ENCODE results near the gene DOK5. TPM values are rescaled to one million over a fixed set of nuclear protein-coding genes. Genes with fewer than 3 reads are reported as not detected.

DOK5 gene
- polyA plus RNA-seq, 4 donors = 0.71 to 1.9 (median 1.1) TPM; not detected in 1

- no peaks in the 10 kb centered on the region for H3K36me3 ChIP-seq (ENCODE audit: control insufficient read depth in 3 of 3, insufficient read depth in 2 of 3, low read depth in 1 of 3, low read length in 3 of 3)
- H3K4me1 ChIP-seq (ENCODE audit: control insufficient read depth in 3 of 3, insufficient read depth in 2 of 3, low read depth in 1 of 3, low read length in 2 of 3) = no peaks in the 10 kb centered on the region
- DNase-seq = no peak
- no peaks in the 10 kb centered on the region for H3K27me3 ChIP-seq (ENCODE audit: control insufficient read depth in 3 of 3, insufficient read depth in 3 of 3, low read length in 3 of 3)
- 73 to 87% (median 75%) methylated on average over 1 of the region's 1 CpG for WGBS, 3 donors
- FAIRE-seq = no peak
- H3K9me3 ChIP-seq (ENCODE audit: control insufficient read depth in 2 of 2, insufficient read depth in 1 of 2, low read depth in 1 of 2, low read length in 1 of 2) = no peaks in the 10 kb centered on the region
- no peak overlapping the region for H3K27ac ChIP-seq (ENCODE audit: low read depth in 1 of 3, low read length in 2 of 3)
- no peak overlapping the region for H3K4me3 ChIP-seq (ENCODE audit: low read depth in 1 of 3, low read length in 3 of 3)
Observed at GRCh38 chr20:54565255-54565654, 89.9 kb downstream of the DOK5 start.

DNA sequence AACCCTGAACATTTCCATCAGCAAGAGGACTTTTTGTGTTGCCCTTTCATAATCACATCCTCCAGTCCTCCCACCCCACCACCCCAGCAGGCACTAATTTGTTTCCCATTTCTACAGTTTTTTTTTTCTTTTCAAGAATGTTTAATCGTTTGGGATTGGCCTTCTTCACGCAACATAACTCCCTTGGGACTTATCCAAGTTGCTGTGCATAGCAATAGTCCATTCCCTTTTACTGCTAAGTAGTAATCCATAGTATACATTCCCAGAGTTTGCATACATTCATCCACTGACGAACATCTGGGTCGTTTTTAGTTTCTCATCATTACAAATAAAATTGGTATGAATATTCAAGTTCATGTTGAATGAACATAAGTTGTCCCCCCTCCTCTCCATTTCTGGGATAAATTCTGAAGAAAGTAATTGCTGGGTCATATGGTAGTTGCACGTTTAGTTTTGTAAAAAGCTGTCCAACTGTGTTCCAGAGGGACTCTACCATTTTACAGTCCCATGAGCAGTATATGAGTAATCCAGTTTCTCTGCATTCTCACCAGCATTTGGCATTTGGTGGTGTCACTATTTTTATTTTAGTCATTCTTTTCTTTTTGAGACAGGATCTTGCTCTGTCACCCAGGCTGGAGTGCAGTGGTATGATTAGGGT, 90.8 kb downstream of the DOK5 start:
- no peak overlapping the region for H3K27ac ChIP-seq (ENCODE audit: low read depth in 1 of 3, low read length in 2 of 3)
- H3K4me3 ChIP-seq (ENCODE audit: low read depth in 1 of 3, low read length in 3 of 3) = no peak overlapping the region
- WGBS, 3 donors = 67 to 74% (median 71%) methylated on average over 5 of the region's 5 CpGs
- H3K27me3 ChIP-seq (ENCODE audit: control insufficient read depth in 3 of 3, insufficient read depth in 3 of 3, low read length in 3 of 3) = no peaks in the 10 kb centered on the region
- no peak for FAIRE-seq
- no peak for DNase-seq
- no peaks in the 10 kb centered on the region for H3K9me3 ChIP-seq (ENCODE audit: control insufficient read depth in 2 of 2, insufficient read depth in 1 of 2, low read depth in 1 of 2, low read length in 1 of 2)
- no peaks in the 10 kb centered on the region for H3K4me1 ChIP-seq (ENCODE audit: control insufficient read depth in 3 of 3, insufficient read depth in 2 of 3, low read depth in 1 of 3, low read length in 2 of 3)
- no peaks in the 10 kb centered on the region for H3K36me3 ChIP-seq (ENCODE audit: control insufficient read depth in 3 of 3, insufficient read depth in 2 of 3, low read depth in 1 of 3, low read length in 3 of 3)

DNA sequence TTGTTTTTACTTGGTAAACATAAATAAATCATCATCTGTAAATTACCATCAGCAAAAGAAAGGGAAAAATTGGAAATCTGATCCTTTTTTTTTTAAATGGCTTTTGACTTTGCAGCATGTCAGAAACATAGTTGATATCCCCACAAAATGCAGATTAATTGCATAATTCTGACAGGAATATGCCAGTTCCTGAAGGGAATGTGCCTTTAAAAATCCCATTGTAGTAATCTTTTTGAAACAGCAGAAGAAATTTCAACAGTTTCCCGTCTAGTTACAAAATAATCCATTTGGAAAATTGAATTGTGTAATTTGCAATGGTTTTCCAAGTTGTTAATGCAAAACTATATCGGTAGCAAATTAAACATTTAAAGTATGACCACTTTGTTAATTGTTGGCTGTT, 95.2 kb downstream of the DOK5 start:
- no peaks in the 10 kb centered on the region for H3K36me3 ChIP-seq (ENCODE audit: control insufficient read depth in 3 of 3, insufficient read depth in 2 of 3, low read depth in 1 of 3, low read length in 3 of 3)
- H3K27me3 ChIP-seq (ENCODE audit: control insufficient read depth in 3 of 3, insufficient read depth in 3 of 3, low read length in 3 of 3) = no peaks in the 10 kb centered on the region
- H3K27ac ChIP-seq (ENCODE audit: low read depth in 1 of 3, low read length in 2 of 3) = no peak overlapping the region
- WGBS, 3 donors = 60 to 70% (median 68%) methylated on average over 2 of the region's 2 CpGs
- no peak for DNase-seq
- FAIRE-seq = no peak
- no peaks in the 10 kb centered on the region for H3K9me3 ChIP-seq (ENCODE audit: control insufficient read depth in 2 of 2, insufficient read depth in 1 of 2, low read depth in 1 of 2, low read length in 1 of 2)
- H3K4me1 ChIP-seq (ENCODE audit: control insufficient read depth in 3 of 3, insufficient read depth in 2 of 3, low read depth in 1 of 3, low read length in 2 of 3) = no peaks in the 10 kb centered on the region
- H3K4me3 ChIP-seq (ENCODE audit: low read depth in 1 of 3, low read length in 3 of 3) = no peak overlapping the region

DNA sequence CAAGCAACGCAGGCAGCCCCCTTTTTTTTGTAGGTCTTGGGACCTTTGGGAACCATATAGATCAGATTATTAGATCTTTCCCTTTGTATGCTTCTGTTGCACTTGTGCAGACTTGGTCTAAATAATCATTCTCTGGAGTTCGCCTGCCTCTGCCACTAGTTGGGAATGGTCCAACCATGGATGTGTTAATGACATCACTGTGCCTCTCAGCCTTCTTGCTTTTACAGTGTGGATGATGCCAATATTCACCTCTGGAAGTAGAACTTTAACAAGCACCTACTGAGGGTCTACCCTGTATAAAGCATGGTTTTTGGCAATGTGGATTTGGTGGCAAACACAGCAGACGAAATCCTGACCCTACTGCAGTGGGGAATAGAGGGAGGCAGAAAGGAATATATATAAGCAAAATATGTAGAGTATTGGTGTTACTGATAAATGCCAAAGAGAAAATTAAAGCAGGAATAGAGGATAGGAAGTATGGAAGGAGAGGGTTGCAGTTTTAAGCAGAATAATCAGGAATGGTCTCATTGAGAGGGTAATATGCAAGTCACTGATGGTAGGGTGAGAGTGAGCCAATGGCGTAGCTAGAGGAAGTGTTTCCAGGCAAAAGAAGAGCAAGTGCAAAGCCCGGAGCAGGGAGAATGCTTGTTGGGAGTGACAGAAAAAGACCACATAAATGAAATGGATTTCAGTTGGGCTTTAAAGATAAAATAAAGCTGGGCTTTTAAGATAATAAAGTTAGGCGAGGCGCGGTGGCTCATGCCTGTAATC, 97.5 kb downstream of the DOK5 start:
- DNase-seq (no peak), FAIRE-seq (no peak)
- no peaks in the 10 kb centered on the region for H3K4me1 ChIP-seq (ENCODE audit: control insufficient read depth in 3 of 3, insufficient read depth in 2 of 3, low read depth in 1 of 3, low read length in 2 of 3)
- whole genome bisulfite sequencing, 3 donors = 84 to 88% (median 84%) methylated on average over 8 of the region's 8 CpGs
- H3K27me3 ChIP-seq (ENCODE audit: control insufficient read depth in 3 of 3, insufficient read depth in 3 of 3, low read length in 3 of 3) = no peaks in the 10 kb centered on the region
- H3K27ac ChIP-seq (ENCODE audit: low read depth in 1 of 3, low read length in 2 of 3) = no peak overlapping the region
- H3K4me3 ChIP-seq (ENCODE audit: low read depth in 1 of 3, low read length in 3 of 3) = no peak overlapping the region
- H3K36me3 ChIP-seq (ENCODE audit: control insufficient read depth in 3 of 3, insufficient read depth in 2 of 3, low read depth in 1 of 3, low read length in 3 of 3) = no peaks in the 10 kb centered on the region
- H3K9me3 ChIP-seq (ENCODE audit: control insufficient read depth in 2 of 2, insufficient read depth in 1 of 2, low read depth in 1 of 2, low read length in 1 of 2) = no peaks in the 10 kb centered on the region

DNA sequence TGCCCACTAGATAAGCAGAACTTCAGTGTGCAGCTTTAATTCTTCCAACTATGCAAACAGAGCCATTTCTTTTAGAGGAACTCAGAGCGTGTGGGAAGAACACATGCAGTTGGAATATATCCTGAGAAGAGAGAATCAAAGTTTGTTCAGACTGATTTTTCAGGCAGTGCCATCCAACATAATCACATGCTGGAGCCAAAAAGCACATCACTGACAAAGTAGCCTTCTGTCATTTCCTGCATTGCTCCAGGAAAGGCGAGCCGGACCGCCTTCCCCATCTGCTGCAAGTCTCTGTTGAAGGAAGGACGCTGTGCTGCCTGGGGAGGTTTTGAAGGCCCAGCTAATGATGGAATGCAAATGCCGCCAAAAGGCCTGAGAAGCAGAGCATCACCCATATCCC, 98.4 kb downstream of the DOK5 start:
- WGBS, 3 donors = 64 to 91% (median 69%) methylated on average over 6 of the region's 6 CpGs
- Histone ChIP-seq H3K9me3 (ENCODE audit: control insufficient read depth in 2 of 2, insufficient read depth in 1 of 2, low read depth in 1 of 2, low read length in 1 of 2) (no peaks in the 10 kb centered on the region), H3K4me1 (ENCODE audit: control insufficient read depth in 3 of 3, insufficient read depth in 2 of 3, low read depth in 1 of 3, low read length in 2 of 3) (no peaks in the 10 kb centered on the region), H3K27ac (ENCODE audit: low read depth in 1 of 3, low read length in 2 of 3) (no peak overlapping the region), H3K36me3 (ENCODE audit: control insufficient read depth in 3 of 3, insufficient read depth in 2 of 3, low read depth in 1 of 3, low read length in 3 of 3) (no peaks in the 10 kb centered on the region), H3K4me3 (ENCODE audit: low read depth in 1 of 3, low read length in 3 of 3) (no peak overlapping the region), H3K27me3 (ENCODE audit: control insufficient read depth in 3 of 3, insufficient read depth in 3 of 3, low read length in 3 of 3) (no peaks in the 10 kb centered on the region)
- FAIRE-seq (no peak), DNase-seq (no peak)

DNA sequence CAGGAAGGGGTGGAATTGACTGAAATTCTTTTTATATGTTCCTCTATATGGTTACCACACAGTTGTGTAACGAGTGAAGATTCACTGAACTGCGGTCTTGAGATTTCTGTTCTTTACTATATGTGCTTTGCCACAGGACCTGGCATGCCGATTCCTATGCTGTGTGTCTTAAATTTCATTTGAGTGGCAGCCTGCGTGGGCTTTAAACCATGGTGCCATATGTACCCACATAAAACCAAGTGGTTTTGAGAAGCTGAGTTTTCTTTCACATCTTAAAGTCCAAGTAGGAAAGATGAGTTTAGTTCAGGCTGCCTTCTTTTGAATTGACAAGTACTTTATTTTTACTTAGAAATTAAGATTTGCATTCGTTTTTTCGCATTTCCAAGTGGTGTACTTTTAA, 101.1 kb downstream of the DOK5 start:
- Histone ChIP-seq H3K4me1 (ENCODE audit: control insufficient read depth in 3 of 3, insufficient read depth in 2 of 3, low read depth in 1 of 3, low read length in 2 of 3) (no peaks in the 10 kb centered on the region), H3K27ac (ENCODE audit: low read depth in 1 of 3, low read length in 2 of 3) (no peak overlapping the region), H3K36me3 (ENCODE audit: control insufficient read depth in 3 of 3, insufficient read depth in 2 of 3, low read depth in 1 of 3, low read length in 3 of 3) (no peaks in the 10 kb centered on the region), H3K4me3 (ENCODE audit: low read depth in 1 of 3, low read length in 3 of 3) (no peak overlapping the region), H3K27me3 (ENCODE audit: control insufficient read depth in 3 of 3, insufficient read depth in 3 of 3, low read length in 3 of 3) (no peaks in the 10 kb centered on the region), H3K9me3 (ENCODE audit: control insufficient read depth in 2 of 2, insufficient read depth in 1 of 2, low read depth in 1 of 2, low read length in 1 of 2) (no peaks in the 10 kb centered on the region)
- WGBS, 3 donors = 84 to 88% (median 87%) methylated on average over 6 of the region's 6 CpGs
- FAIRE-seq (no peak), DNase-seq (no peak)

GRCh38 chr20:54577637-54578036, 102.2 kb downstream of the DOK5 start:
- Histone ChIP-seq H3K4me3 (ENCODE audit: low read depth in 1 of 3, low read length in 3 of 3) (no peak overlapping the region), H3K36me3 (ENCODE audit: control insufficient read depth in 3 of 3, insufficient read depth in 2 of 3, low read depth in 1 of 3, low read length in 3 of 3) (no peaks in the 10 kb centered on the region), H3K27me3 (ENCODE audit: control insufficient read depth in 3 of 3, insufficient read depth in 3 of 3, low read length in 3 of 3) (no peaks in the 10 kb centered on the region), H3K27ac (ENCODE audit: low read depth in 1 of 3, low read length in 2 of 3) (no peak overlapping the region), H3K4me1 (ENCODE audit: control insufficient read depth in 3 of 3, insufficient read depth in 2 of 3, low read depth in 1 of 3, low read length in 2 of 3) (no peaks in the 10 kb centered on the region), H3K9me3 (ENCODE audit: control insufficient read depth in 2 of 2, insufficient read depth in 1 of 2, low read depth in 1 of 2, low read length in 1 of 2) (no peaks in the 10 kb centered on the region)
- no peak for DNase-seq
- FAIRE-seq = no peak

DNA sequence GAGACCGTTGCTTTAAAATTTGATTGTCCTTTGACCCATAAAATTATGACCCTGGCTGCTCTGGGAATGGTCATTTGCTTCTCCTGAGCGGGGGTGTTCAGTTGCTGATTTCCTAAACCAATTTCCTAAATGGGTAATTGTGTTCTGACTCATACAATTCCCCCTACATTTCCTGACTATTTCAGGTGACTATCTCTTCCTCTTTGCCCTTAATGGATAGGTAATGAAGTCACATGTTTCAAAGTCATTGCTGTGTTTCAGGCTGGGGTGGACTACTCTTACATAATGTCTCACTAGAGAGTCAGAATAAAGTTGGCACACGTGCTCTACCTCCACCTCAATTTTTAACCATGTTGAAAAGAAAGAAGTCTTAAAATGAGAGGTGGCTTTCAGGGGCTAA, 109.8 kb downstream of the DOK5 start:
- DNase-seq = no peak
- no peak overlapping the region for H3K4me3 ChIP-seq (ENCODE audit: low read depth in 1 of 3, low read length in 3 of 3)
- no peaks in the 10 kb centered on the region for H3K27me3 ChIP-seq (ENCODE audit: control insufficient read depth in 3 of 3, insufficient read depth in 3 of 3, low read length in 3 of 3)
- FAIRE-seq = no peak
- H3K4me1 ChIP-seq (ENCODE audit: control insufficient read depth in 3 of 3, insufficient read depth in 2 of 3, low read depth in 1 of 3, low read length in 2 of 3) = no peaks in the 10 kb centered on the region
- peaks cover 0 to 2% of the 10 kb centered on the region in 2 donors for H3K9me3 ChIP-seq (ENCODE audit: control insufficient read depth in 2 of 2, insufficient read depth in 1 of 2, low read depth in 1 of 2, low read length in 1 of 2)
- H3K36me3 ChIP-seq (ENCODE audit: control insufficient read depth in 3 of 3, insufficient read depth in 2 of 3, low read depth in 1 of 3, low read length in 3 of 3) = no peaks in the 10 kb centered on the region
- H3K27ac ChIP-seq (ENCODE audit: low read depth in 1 of 3, low read length in 2 of 3) = no peak overlapping the region
- WGBS, 3 donors = 40 to 60% (median 48%) methylated on average over 3 of the region's 3 CpGs

- DNase-seq (no peak), FAIRE-seq (no peak)
- 87 to 90% (median 89%) methylated on average over 6 of the region's 6 CpGs for WGBS, 3 donors
- Histone ChIP-seq H3K4me1 (ENCODE audit: control insufficient read depth in 3 of 3, insufficient read depth in 2 of 3, low read depth in 1 of 3, low read length in 2 of 3) (no peaks in the 10 kb centered on the region), H3K9me3 (ENCODE audit: control insufficient read depth in 2 of 2, insufficient read depth in 1 of 2, low read depth in 1 of 2, low read length in 1 of 2) (peaks cover 0 to 2% of the 10 kb centered on the region in 2 donors), H3K36me3 (ENCODE audit: control insufficient read depth in 3 of 3, insufficient read depth in 2 of 3, low read depth in 1 of 3, low read length in 3 of 3) (no peaks in the 10 kb centered on the region), H3K27me3 (ENCODE audit: control insufficient read depth in 3 of 3, insufficient read depth in 3 of 3, low read length in 3 of 3) (no peaks in the 10 kb centered on the region), H3K27ac (ENCODE audit: low read depth in 1 of 3, low read length in 2 of 3) (no peak overlapping the region), H3K4me3 (ENCODE audit: low read depth in 1 of 3, low read length in 3 of 3) (no peak overlapping the region)
Observed at GRCh38 chr20:54587408-54587807, 112.0 kb downstream of the DOK5 start.

Measured in small intestine (tissue), 7 donors.